LHCN-M2 (cell line): ENCODE measurements around the gene ERO1A. TPM values are rescaled to one million over a fixed set of nuclear protein-coding genes. Genes with fewer than 3 reads are reported as not detected.

ENCODE experiments used
- DNase-seq: peaks from one replicate; pipeline ENCODE4 v3.0.0-alpha.2; 2012; ENCODE audit warnings: low read depth
- total RNA-seq: library from RNA; depleted of rRNA; stranded (reverse); fragments of >200 nt; gene quantifications from 2 replicates; pipeline ENCODE4 v1.2.3, GENCODE V29; 2014; rRNA removed

ERO1A gene
- total RNA-seq, 1 experiment from 2014 or later: 83.3 TPM

DNA sequence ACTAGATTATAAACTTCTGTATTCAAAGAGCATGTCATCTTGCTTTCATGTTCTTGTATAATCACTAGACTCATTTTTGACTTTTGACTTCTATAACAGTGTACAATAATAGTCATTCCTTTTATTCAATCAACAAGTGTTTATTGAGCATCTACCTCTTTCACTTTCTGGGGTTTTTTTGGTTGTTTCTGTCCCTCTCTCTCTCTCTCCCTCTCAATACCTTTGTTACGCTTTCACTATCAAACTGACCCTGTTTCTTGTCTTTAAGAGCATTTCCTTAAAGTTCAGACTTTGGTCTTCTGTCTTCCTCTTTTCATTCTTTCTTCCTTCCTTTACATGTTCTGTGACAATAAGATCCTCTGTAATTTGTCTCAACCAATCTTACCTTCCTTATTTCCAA, 93.2 kb downstream of the ERO1A start:
- no peak for DNase-seq

DNA sequence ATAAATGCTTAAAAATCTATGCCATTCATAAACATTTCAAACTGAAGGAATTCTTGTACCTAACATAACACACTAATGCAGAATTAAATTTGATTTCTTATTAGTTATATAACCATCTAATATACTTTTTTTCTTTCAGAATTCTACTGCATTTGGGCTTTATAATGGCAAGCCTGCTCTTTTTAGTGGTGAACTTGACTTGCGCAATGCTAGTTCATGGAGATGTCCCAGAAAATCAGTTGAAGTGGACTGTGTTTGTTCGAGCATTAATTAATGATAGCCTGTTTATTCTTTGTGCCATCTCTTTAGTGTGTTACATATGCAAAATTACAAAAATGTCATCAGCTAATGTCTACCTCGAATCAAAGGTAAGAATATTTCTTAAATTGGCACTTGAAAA, 95.4 kb downstream of the ERO1A start:
- no peak for DNase-seq

DNA sequence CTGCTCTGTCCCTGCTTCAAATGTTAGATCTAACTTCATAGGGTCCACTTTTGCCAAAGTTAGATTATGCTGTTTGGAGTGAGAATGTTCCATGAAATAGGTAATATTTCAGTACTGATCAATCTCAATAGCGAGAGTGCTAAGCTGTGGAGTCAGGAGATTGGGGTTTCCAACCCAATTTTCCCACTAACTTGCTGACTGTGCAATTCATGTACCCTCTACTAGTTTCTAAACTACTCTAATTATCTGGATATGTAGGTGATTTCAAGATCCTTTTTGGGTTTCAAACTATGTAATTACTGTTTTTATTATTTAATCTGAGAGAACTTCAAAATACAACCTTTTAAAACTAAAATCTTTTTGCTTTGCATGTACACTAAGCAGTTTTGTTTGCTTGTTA, 96.8 kb downstream of the ERO1A start:
- no peak for DNase-seq

DNA sequence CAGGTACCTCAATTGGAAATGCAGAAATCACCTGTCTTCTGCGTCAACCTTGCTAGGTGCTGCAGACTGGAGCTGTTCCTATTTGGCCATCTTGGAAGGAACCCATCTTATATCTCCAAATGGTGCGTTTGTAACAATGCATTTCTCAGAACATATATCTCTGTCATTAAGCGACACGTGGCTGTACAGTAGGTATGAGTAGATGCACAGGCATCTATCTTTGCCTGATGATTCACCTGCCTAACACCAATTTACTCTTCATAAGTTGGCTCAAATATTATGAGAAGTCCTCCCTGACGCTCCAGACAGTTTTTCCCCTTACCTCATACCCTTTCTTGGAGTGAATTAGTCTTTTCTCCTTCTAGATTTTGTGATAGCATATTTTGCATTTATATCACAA, 98.5 kb downstream of the ERO1A start:
- DNase-seq: no peak

DNA sequence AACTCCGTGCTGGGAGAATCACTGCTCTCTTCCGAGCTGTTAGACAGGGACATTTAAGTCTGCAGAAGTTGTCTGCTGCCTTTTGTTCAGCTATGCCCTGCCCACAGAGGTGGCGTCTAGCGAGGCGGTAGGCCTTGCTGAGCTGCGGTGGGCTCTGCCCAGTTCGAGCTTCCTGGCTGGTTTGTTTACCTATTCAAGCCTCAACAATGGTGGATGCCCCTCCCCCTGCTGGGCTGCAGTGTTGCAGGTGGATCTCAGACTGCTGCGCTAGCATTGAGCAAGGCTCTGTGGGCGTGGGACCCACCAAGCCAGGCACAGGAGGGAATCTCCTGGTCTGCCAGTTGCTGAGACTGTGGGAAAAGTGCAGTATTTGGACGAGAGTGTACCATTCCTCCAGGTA, 99.0 kb downstream of the ERO1A start:
- DNase-seq: no peak

DNA sequence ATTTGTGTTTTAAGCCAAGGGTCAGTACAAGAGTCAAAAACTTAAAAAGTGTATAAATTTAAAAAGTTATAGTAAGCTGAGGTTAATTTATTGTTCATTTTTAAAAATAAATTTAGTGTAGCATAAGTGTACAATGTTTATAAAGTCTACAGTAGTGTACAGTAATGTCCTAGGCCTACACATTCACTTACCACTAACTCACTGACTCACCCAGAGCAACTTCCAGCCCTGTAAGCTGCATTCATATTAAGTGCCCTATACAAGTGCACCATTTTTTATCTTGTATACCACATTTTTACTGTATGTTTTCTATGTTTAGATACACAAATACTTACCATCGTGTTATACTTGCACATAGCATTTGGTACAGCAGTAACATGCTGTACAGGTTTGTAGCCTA, 105.0 kb downstream of the ERO1A start:
- DNase-seq: no peak

Other genes starting within 250 kb of the ERO1A start
- 2.9 and 4.3 TPM in 2 replicates for gene TXNDC16, start 143.1 kb downstream of the ERO1A start, total RNA-seq
- 1.7 and 2.3 TPM in 2 replicates for gene GPR137C, start 142.7 kb downstream of the ERO1A start, total RNA-seq
- gene PSMC6, start 11.6 kb upstream of the ERO1A start, total RNA-seq: 130 and 134 TPM in 2 replicates
- gene STYX, start 34.6 kb upstream of the ERO1A start, total RNA-seq: 20.2 and 20.5 TPM in 2 replicates
- 38.1 and 40.2 TPM in 2 replicates for gene GNPNAT1, start 96.0 kb upstream of the ERO1A start, total RNA-seq